Tibial artery (tissue), 4 donors: ENCODE results near the gene ARHGAP24.
"Not testable (repeated sequence)": the region's sequence is repeated elsewhere in the genome, so short reads cannot be mapped to it uniquely, and the experiment has no call there.

ENCODE experiments used
- DNase-seq, 2 donors: peaks; one replicate each; pipeline ENCODE4 v3.0.0-alpha.2; 2019
- H3K27ac ChIP-seq, 2 donors: fragments of 200-600 bp; sonication (generic) in 1 of 2; 1 replicate in 1 of 2; 2 replicates in 1 of 2; pipeline ENCODE4 v1.5.1; 2018 to 2019; ENCODE audit warnings: mild to moderate bottlenecking in 1 of 2
- H3K27me3 ChIP-seq, 2 donors: fragments of 200-600 bp; sonication (generic) in 1 of 2; one replicate each; pipeline versions ENCODE4 v1.5.1 to v1.6.0; 2016 to 2019
- H3K36me3 ChIP-seq, 3 donors: fragments of 200-600 bp; sonication (generic) in 2 of 3; one replicate each; pipeline ENCODE4 v1.5.1; 2016 to 2019; ENCODE audit warnings: mild to moderate bottlenecking in 2 of 3
- H3K4me1 ChIP-seq, 4 donors: fragments of 200-600 bp; sonication (generic) in 2 of 4; 1 replicate in 3 of 4; 2 replicates in 1 of 4; pipeline ENCODE4 v1.5.1; 2016 to 2019
- H3K4me3 ChIP-seq, 2 donors: fragments of 200-600 bp; sonication (generic) in 1 of 2; 1 replicate in 1 of 2; 2 replicates in 1 of 2; pipeline ENCODE4 v1.5.1; 2018 to 2019; ENCODE audit warnings: mild to moderate bottlenecking in 2 of 2
- H3K9me3 ChIP-seq, 3 donors: fragments of 200-600 bp; sonication (generic) in 1 of 3; one replicate each; pipeline ENCODE4 v1.5.1; 2016 to 2019
- intact Hi-C: fragments of 100-400 bp; cut with DNase I; formaldehyde crosslinking; loops from one replicate; pipeline ENCODE4 v1.15.0; 2023; ENCODE audit warnings: low total_unique reads
- TF ChIP-seq, protein P1 (sequence below), 2 experiments: fragments of 200-600 bp in 1 of 2; fragments of 450-650 bp in 1 of 2; IDR thresholded peaks; one replicate each; pipeline ENCODE4 v1.5.1; 2017 to 2019; ENCODE audit warnings: antibody characterized with exemption in 2 of 2, mild to moderate bottlenecking in 1 of 2, moderate library complexity in 1 of 2

Gene ARHGAP24

GRCh38 chr4:85818700-85819099 lies 343.8 kb downstream of the ARHGAP24 start:
- Histone ChIP-seq H3K4me3 (no peak overlapping the region), H3K4me1 (peaks cover 0 to 26% (median 4%) of the 10 kb centered on the region in 4 donors), H3K27ac (no peak overlapping the region), H3K36me3 (no peaks in the 10 kb centered on the region), H3K9me3 (no peaks in the 10 kb centered on the region), H3K27me3 (no peaks in the 10 kb centered on the region)
- intact Hi-C loops, result no loop called here
- no peak for DNase-seq
- TF ChIP-seq, protein P1, sequence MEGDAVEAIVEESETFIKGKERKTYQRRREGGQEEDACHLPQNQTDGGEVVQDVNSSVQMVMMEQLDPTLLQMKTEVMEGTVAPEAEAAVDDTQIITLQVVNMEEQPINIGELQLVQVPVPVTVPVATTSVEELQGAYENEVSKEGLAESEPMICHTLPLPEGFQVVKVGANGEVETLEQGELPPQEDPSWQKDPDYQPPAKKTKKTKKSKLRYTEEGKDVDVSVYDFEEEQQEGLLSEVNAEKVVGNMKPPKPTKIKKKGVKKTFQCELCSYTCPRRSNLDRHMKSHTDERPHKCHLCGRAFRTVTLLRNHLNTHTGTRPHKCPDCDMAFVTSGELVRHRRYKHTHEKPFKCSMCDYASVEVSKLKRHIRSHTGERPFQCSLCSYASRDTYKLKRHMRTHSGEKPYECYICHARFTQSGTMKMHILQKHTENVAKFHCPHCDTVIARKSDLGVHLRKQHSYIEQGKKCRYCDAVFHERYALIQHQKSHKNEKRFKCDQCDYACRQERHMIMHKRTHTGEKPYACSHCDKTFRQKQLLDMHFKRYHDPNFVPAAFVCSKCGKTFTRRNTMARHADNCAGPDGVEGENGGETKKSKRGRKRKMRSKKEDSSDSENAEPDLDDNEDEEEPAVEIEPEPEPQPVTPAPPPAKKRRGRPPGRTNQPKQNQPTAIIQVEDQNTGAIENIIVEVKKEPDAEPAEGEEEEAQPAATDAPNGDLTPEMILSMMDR (IDR thresholded peaks at IDR 0.05), result no peak

GRCh38 chr4:85820101-85820500 lies 345.2 kb downstream of the ARHGAP24 start:
- H3K27ac ChIP-seq, H3K27me3 ChIP-seq, H3K4me3 ChIP-seq, H3K9me3 ChIP-seq, DNase-seq, H3K36me3 ChIP-seq: not testable (repeated sequence)
- intact Hi-C loops, result loop anchor here (10.0 kb wide), 1 partner anchor 145 kb away; no protein-coding TSS in a partner anchor
- H3K4me1 ChIP-seq, result peaks cover 0 to 40% (median 7%) of the 10 kb centered on the region in 4 donors

DNA sequence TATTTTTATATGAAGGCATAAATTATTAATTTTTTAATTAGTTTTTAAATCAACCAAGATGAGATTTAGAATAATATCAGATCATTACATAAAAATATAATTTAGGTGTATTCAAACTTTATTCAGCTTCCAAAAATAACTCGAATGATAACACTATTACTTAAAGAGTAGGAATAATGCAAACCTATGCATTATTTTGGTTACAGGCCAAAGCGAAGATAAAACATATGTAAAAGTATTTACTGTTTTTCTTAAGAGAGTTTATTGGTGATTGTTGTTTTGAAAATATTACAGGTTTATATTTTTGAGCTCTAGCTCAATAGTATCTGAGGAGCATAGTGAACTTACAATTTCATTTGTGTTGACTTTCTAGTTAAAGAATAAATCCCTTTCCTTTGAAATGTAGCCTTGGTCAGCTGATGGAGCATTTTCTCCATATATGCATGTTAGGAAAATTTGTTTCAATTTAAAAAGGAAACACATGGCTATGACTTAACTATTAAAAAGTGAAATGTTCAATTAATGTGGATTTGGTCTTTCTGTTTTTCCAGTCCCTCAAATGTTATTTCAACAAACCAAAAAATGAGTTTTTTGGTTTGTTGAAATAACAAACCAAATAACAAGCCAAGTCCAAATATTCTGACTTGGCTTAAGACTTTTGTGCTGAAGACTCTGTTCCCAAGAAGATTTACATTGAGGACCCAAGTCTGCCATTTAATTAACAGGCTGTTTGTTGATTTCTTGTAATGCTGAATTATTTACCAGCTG lies 346.9 kb downstream of the ARHGAP24 start:
- Histone ChIP-seq H3K36me3 (no peaks in the 10 kb centered on the region), H3K9me3 (no peaks in the 10 kb centered on the region), H3K27ac (no peak overlapping the region), H3K4me1 (peaks cover 0 to 58% (median 17%) of the 10 kb centered on the region in 4 donors), H3K4me3 (no peak overlapping the region), H3K27me3 (no peaks in the 10 kb centered on the region)
- TF ChIP-seq, protein P1 (IDR thresholded peaks at IDR 0.05), result no peak
- intact Hi-C loops, result loop anchor here (10.0 kb wide), 1 partner anchor 143 kb away; no protein-coding TSS in a partner anchor
- no peak for DNase-seq

GRCh38 chr4:85823295-85823694 lies 348.3 kb downstream of the ARHGAP24 start:
- TF ChIP-seq, protein P1 (IDR thresholded peaks at IDR 0.05), result no peak
- intact Hi-C loops, result loop anchor here (10.0 kb wide), 1 partner anchor 142 kb away; no protein-coding TSS in a partner anchor
- no peaks in the 10 kb centered on the region for H3K27me3 ChIP-seq
- DNase-seq, result no peak
- H3K9me3 ChIP-seq, result no peaks in the 10 kb centered on the region
- no peak overlapping the region for H3K4me3 ChIP-seq
- no peaks in the 10 kb centered on the region for H3K36me3 ChIP-seq
- peaks cover 0 to 70% (median 18%) of the 10 kb centered on the region in 4 donors for H3K4me1 ChIP-seq
- H3K27ac ChIP-seq, result peak overlapping the region; percentile 3 to 49

GRCh38 chr4:85824166-85824945 lies 349.4 kb downstream of the ARHGAP24 start:
- H3K4me1 ChIP-seq, result peaks cover 0 to 81% (median 19%) of the 10 kb centered on the region in 4 donors
- no peaks in the 10 kb centered on the region for H3K27me3 ChIP-seq
- H3K36me3 ChIP-seq, result no peaks in the 10 kb centered on the region
- H3K4me3 ChIP-seq, result no peak overlapping the region
- DNase-seq, result no peak
- intact Hi-C loops, result loop anchor here (10.0 kb wide), 1 partner anchor 140 kb away; no protein-coding TSS in a partner anchor
- H3K27ac ChIP-seq, result peak overlapping the region in 1 of 2 donors; percentile 49
- no peaks in the 10 kb centered on the region for H3K9me3 ChIP-seq
- TF ChIP-seq, protein P1 (IDR thresholded peaks at IDR 0.05), result no peak
